Suppressor macrophage (primary cell): ENCODE data around the gene AKAP8L.
A peak's percentile ranks its signal among the peaks of the same experiment; 100 is the strongest.

Experiments used
- DNase-seq, 4 experiments: peaks; one replicate each; pipeline ENCODE4 v3.0.0-alpha.2; 2020 to 2022
- total RNA-seq, 17 experiments: gene quantifications; one replicate each; lab custom pipeline; 2026; ENCODE audit warnings: mixed read lengths in 6 of 17, inconsistent platforms in 3 of 17; lab: John Stamatoyannopoulos, UW

Gene AKAP8L
- total RNA-seq: 25.0 to 104 (median 38.8) reads per million in 17 experiments

- DNase-seq: peak; percentile 99 to 100 (median 100)
Observed at GRCh38 chr19:15418579-15419412, at the start of gene AKAP8L. TSS of gene AKAP8L (minus strand) at chr19:15418988. CDS start at chr19:15418923, 65 bp downstream.

- no peak for DNase-seq
Observed at GRCh38 chr19:15467734-15468214, 49.0 kb upstream of the AKAP8L start.

- DNase-seq: peak in 2 of 4 experiments; percentile 17 to 34
Observed at GRCh38 chr19:15466851-15467733, 48.3 kb upstream of the AKAP8L start.

- DNase-seq: peak in 2 of 4 experiments; percentile 33 to 42
Observed at GRCh38 chr19:15464394-15465385, 45.9 kb upstream of the AKAP8L start, which contains the start of gene RASAL3. TSS of gene RASAL3 (minus strand) at chr19:15464544. CDS start at chr19:15464358, 186 bp downstream.

GRCh38 chr19:15463861-15464371 is 45.1 kb upstream of the AKAP8L start:
- DNase-seq: peak; percentile 42 to 65 (median 51)

GRCh38 chr19:15461694-15462093 is 42.9 kb upstream of the AKAP8L start:
- DNase-seq: no peak

- DNase-seq: no peak
Observed at GRCh38 chr19:15457701-15458484, 39.1 kb upstream of the AKAP8L start.

- DNase-seq: no peak
Observed at GRCh38 chr19:15456871-15457700, 38.3 kb upstream of the AKAP8L start.

- no peak for DNase-seq
Observed at GRCh38 chr19:15456441-15456840, 37.7 kb upstream of the AKAP8L start.

GRCh38 chr19:15455996-15456395 is 37.2 kb upstream of the AKAP8L start:
- no peak for DNase-seq

GRCh38 chr19:15453906-15454860 is 35.4 kb upstream of the AKAP8L start:
- DNase-seq: no peak

- DNase-seq: no peak
Observed at GRCh38 chr19:15453091-15453578, 34.3 kb upstream of the AKAP8L start.

- peak; percentile 22 to 38 (median 24) for DNase-seq
Observed at GRCh38 chr19:15452111-15453047, 33.6 kb upstream of the AKAP8L start.

- DNase-seq: no peak
Observed at GRCh38 chr19:15450528-15450890, 31.7 kb upstream of the AKAP8L start.

- DNase-seq: peak; percentile 75 to 94 (median 86)
Observed at GRCh38 chr19:15449620-15450527, 31.1 kb upstream of the AKAP8L start, which contains the start of gene WIZ. TSS of gene WIZ (minus strand) at chr19:15449956. CDS start at chr19:15448307, 1,649 bp downstream.
